ENCODE measurements around the gene DUSP7. TPM values are rescaled to one million over a fixed set of nuclear protein-coding genes. Genes with fewer than 3 reads are reported as not detected.

The DUSP7 gene
- total RNA-seq, 2 donors from 2014 or later: 9.1 to 34.0 TPM

DNA sequence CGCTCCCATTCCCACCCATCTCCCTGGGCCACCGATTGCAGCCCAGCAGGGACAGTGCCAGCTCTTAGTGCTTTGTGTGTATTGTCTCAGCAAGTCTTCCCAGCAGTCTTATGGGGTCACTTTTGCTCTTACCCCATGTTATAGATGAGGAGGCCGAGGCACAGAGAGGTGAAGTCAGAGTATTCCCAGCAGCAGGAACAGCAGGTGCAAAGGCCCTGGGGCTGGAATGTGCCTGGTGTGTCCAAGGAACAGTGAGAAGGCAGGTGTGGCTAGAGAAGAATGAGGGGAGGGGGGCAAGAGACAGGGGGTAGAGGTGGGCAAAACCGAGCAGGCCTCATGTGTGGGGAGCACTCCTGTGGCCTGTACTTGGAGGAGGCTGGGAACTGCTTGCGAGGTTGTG is 12.8 kb upstream of the DUSP7 start:
- Histone ChIP-seq H3K4me3 (no peak overlapping the region), H3K27me3 (replicated peaks; ENCODE audit: insufficient read depth) (no peaks in the 10 kb centered on the region), H3K9me3 (no peaks in the 10 kb centered on the region), H3K36me3 (no peaks in the 10 kb centered on the region), H3K27ac (no peak overlapping the region), H3K4me1 (replicated peaks) (no peaks in the 10 kb centered on the region)
- intact Hi-C loops (cut with DNase I): no loop called here
- no peak for DNase-seq (ENCODE audit: low spot score)
- TF ChIP-seq, protein P1, sequence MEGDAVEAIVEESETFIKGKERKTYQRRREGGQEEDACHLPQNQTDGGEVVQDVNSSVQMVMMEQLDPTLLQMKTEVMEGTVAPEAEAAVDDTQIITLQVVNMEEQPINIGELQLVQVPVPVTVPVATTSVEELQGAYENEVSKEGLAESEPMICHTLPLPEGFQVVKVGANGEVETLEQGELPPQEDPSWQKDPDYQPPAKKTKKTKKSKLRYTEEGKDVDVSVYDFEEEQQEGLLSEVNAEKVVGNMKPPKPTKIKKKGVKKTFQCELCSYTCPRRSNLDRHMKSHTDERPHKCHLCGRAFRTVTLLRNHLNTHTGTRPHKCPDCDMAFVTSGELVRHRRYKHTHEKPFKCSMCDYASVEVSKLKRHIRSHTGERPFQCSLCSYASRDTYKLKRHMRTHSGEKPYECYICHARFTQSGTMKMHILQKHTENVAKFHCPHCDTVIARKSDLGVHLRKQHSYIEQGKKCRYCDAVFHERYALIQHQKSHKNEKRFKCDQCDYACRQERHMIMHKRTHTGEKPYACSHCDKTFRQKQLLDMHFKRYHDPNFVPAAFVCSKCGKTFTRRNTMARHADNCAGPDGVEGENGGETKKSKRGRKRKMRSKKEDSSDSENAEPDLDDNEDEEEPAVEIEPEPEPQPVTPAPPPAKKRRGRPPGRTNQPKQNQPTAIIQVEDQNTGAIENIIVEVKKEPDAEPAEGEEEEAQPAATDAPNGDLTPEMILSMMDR (IDR thresholded peaks at IDR 0.05): no peak
- TF ChIP-seq POLR2AphosphoS5 (IDR thresholded peaks at IDR 0.05) (no peak), POLR2A (IDR thresholded peaks at IDR 0.05) (no peak)
- 97% methylated on average over 5 of the region's 5 CpGs for WGBS

DNA sequence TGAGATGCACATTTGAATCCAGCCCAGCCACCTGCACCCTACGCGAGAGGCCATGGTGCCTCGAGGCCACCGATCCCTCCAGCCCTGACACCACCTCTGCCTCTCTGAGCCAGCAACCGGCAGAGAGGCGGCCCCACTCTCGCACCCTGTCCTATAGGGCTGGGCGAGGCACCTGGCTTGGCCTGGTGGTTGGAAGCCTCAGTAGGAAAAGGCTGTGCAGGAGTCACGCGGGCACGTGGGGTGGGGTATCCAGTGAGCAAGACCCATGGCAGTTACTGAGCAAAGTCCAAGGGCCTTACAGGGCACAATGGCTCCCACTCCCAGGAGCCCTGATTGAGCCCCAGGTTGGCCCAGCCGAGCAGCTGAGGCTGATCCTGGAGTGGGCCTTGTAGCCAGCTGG is 12.4 kb upstream of the DUSP7 start:
- H3K27me3 ChIP-seq (replicated peaks; ENCODE audit: insufficient read depth): no peaks in the 10 kb centered on the region
- TF ChIP-seq POLR2A (IDR thresholded peaks at IDR 0.05): no peak
- TF ChIP-seq, protein P1 (IDR thresholded peaks at IDR 0.05): no peak
- TF ChIP-seq POLR2AphosphoS5 (IDR thresholded peaks at IDR 0.05): no peak
- DNase-seq (ENCODE audit: low spot score): no peak
- no peaks in the 10 kb centered on the region for H3K4me1 ChIP-seq (replicated peaks)
- no peaks in the 10 kb centered on the region for H3K9me3 ChIP-seq
- intact Hi-C loops (cut with DNase I): no loop called here
- H3K4me3 ChIP-seq: no peak overlapping the region
- 70% methylated on average over 12 of the region's 12 CpGs for WGBS
- H3K27ac ChIP-seq: no peak overlapping the region
- no peaks in the 10 kb centered on the region for H3K36me3 ChIP-seq

DNA sequence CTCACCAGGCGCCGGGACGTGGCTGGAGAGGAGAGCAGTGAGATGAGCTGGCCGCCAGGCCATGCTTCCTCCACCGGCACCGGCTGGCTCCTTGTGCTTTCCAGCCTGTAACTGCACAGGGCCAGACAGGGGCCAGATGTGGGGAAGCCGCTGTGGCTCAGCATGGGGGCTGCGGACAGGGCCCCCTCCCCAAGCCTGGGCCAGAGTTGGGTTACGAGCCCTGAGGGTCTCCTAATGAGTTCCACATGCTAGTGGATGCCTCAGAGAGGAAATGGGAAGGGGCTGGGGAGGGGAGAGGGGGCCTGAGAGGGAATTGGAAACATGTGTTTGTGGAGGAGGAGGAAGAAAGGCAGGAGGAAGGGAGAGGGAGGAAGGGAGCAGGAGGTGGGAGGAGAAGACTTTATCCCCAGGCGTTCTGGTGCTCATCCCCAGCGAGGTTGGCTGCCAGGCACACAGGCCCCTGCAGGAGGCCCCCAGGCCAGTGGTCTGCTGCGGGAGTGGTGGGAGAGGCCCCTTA is 11.7 kb upstream of the DUSP7 start:
- H3K4me3 ChIP-seq: no peak overlapping the region
- TF ChIP-seq, protein P1 (IDR thresholded peaks at IDR 0.05): no peak
- no peak for TF ChIP-seq POLR2AphosphoS5 (IDR thresholded peaks at IDR 0.05)
- TF ChIP-seq POLR2A (IDR thresholded peaks at IDR 0.05): no peak
- no peak overlapping the region for H3K27ac ChIP-seq
- H3K9me3 ChIP-seq: no peaks in the 10 kb centered on the region
- DNase-seq (ENCODE audit: low spot score): no peak
- 71% methylated on average over 12 of the region's 12 CpGs for WGBS
- intact Hi-C loops (cut with DNase I): no loop called here
- H3K27me3 ChIP-seq (replicated peaks; ENCODE audit: insufficient read depth): no peaks in the 10 kb centered on the region
- H3K4me1 ChIP-seq (replicated peaks): no peaks in the 10 kb centered on the region
- H3K36me3 ChIP-seq: no peaks in the 10 kb centered on the region

DNA sequence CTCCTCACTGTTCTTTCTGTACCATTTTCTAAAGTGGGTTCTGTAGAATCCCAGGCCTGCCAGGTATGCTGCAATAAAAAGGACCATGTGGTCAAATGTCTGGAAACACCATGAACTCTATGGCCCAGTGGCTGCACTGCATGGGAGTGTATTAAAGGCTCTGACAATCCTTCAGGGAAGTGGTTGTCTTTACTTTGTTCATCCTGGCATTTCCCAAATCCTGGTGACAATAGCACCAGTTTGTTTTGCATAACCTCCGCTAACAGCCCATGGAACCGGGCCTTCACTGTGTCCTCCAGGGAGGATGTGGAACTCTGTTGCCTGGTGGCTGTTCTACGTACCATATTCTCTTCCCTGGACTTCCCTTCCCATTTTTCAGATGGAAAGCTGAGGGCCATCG is 11.2 kb upstream of the DUSP7 start:
- TF ChIP-seq POLR2A (IDR thresholded peaks at IDR 0.05) (no peak), POLR2AphosphoS5 (IDR thresholded peaks at IDR 0.05) (no peak)
- TF ChIP-seq, protein P1 (IDR thresholded peaks at IDR 0.05): no peak
- Histone ChIP-seq H3K9me3 (no peaks in the 10 kb centered on the region), H3K4me1 (replicated peaks) (no peaks in the 10 kb centered on the region), H3K36me3 (no peaks in the 10 kb centered on the region), H3K27ac (no peak overlapping the region), H3K27me3 (replicated peaks; ENCODE audit: insufficient read depth) (no peaks in the 10 kb centered on the region), H3K4me3 (no peak overlapping the region)
- intact Hi-C loops (cut with DNase I): no loop called here
- DNase-seq (ENCODE audit: low spot score): no peak
- 82% methylated on average over 4 of the region's 4 CpGs for WGBS

DNA sequence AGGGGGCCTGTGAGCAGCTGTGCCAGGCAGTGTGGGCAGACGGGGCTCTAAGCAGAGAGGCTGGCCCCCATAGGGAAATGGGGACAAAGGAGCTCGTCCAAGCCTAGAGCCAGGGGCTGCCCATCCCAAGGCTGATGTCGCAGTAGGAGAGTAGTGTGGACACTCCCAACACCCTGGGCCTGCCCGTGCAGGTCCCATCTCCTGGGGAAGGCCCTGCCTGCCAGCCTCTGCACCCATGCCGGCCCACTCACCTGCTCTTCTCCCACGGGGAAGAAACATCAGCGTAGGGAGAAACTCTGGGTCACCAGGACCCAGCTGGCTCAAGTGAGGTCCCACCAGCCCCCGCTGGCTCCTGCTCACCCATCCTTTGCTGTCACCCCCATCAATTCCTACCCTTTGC is 10.7 kb upstream of the DUSP7 start:
- Histone ChIP-seq H3K9me3 (no peaks in the 10 kb centered on the region), H3K36me3 (no peaks in the 10 kb centered on the region), H3K4me1 (replicated peaks) (no peaks in the 10 kb centered on the region), H3K27ac (no peak overlapping the region), H3K4me3 (no peak overlapping the region), H3K27me3 (replicated peaks; ENCODE audit: insufficient read depth) (no peaks in the 10 kb centered on the region)
- no peak for DNase-seq (ENCODE audit: low spot score)
- WGBS: 78% methylated on average over 8 of the region's 8 CpGs
- intact Hi-C loops (cut with DNase I): no loop called here
- TF ChIP-seq POLR2AphosphoS5 (IDR thresholded peaks at IDR 0.05): no peak
- no peak for TF ChIP-seq POLR2A (IDR thresholded peaks at IDR 0.05)
- TF ChIP-seq, protein P1 (IDR thresholded peaks at IDR 0.05): no peak
